HEK293T (cell line): ENCODE data around the gene BAHCC1.

Source experiments
- ELF4 ChIP-seq: fragments of 450-650 bp; IDR thresholded peaks from 2 replicates; pipeline ENCODE4 v1.6.1; 2017; ENCODE audit warnings: antibody characterized with exemption
- FOXM1 ChIP-seq: fragments of 450-650 bp; IDR thresholded peaks from 2 replicates; pipeline ENCODE4 v1.6.1; 2017; ENCODE audit warnings: mild to moderate bottlenecking, borderline replicate concordance

- TF ChIP-seq ELF4 = no peak
- TF ChIP-seq FOXM1 = no peak
Observed at GRCh38 chr17:81488276-81488860, 93.1 kb downstream of the BAHCC1 start.
